Measurements from ENCODE around the gene NTSR1. TPM values are rescaled to one million over a fixed set of nuclear protein-coding genes. Genes with fewer than 3 reads are reported as not detected.

Gene NTSR1
- total and polyA plus RNA-seq, 9 donors, result 0.05 to 0.23 (median 0.08) TPM; not detected in 5

- 21 to 28% (median 22%) methylated on average over 19 to 25 of the region's 25 CpGs for WGBS, 3 donors
- H3K4me1 ChIP-seq (ENCODE audit: insufficient read depth), result peaks cover 10% of the 10 kb centered on the region
- intact Hi-C loops (cut with DNase I), result loop anchor here in 1 of 4 donors (5.0 kb wide), 1 partner anchor 397 kb away; the partner anchor contains the start of gene CABLES2
- no peaks in the 10 kb centered on the region for H3K27me3 ChIP-seq
- H3K4me3 ChIP-seq, result peak overlapping the region; percentile 79
- H3K9me3 ChIP-seq, result no peaks in the 10 kb centered on the region
- TF ChIP-seq EP300 (IDR thresholded peaks at IDR 0.05) (no peak), POLR2A (IDR thresholded peaks at IDR 0.05) (no peak), CTCF (IDR thresholded peaks at IDR 0.05) (peak in 2 of 3 donors; percentile 13 to 17)
- peak in 2 of 5 donors; percentile 55 to 64 for DNase-seq
- peak overlapping the region; percentile 73 to 85 for H3K27ac ChIP-seq
- no peaks in the 10 kb centered on the region for H3K36me3 ChIP-seq
Observed at GRCh38 chr20:62804021-62804626, 95.5 kb downstream of the NTSR1 start.

- no peaks in the 10 kb centered on the region for H3K36me3 ChIP-seq
- TF ChIP-seq POLR2A (IDR thresholded peaks at IDR 0.05), result peak; percentile 39
- no peak for TF ChIP-seq CTCF (IDR thresholded peaks at IDR 0.05)
- peak within 1 kb of the TSS; percentile 73 to 85 for H3K27ac ChIP-seq
- intact Hi-C loops (cut with DNase I), result loop anchor here in 2 of 4 donors (5.0 kb wide), 2 partner anchors 137 to 397 kb away; partner anchors contain the start of gene CABLES2 (in 1 of the 2)
- H3K4me1 ChIP-seq (ENCODE audit: insufficient read depth), result peaks cover 10% of the 10 kb centered on the region
- peak; percentile 73 to 81 (median 80) for DNase-seq
- no peaks in the 10 kb centered on the region for H3K27me3 ChIP-seq
- peak within 1 kb of the TSS; percentile 79 for H3K4me3 ChIP-seq
- no peaks in the 10 kb centered on the region for H3K9me3 ChIP-seq
- WGBS, 3 donors, result 0 to 1% (median 1%) methylated on average over 26 to 75 of the region's 77 CpGs
Observed at GRCh38 chr20:62804627-62805154, 96.1 kb downstream of the NTSR1 start, which contains the start of gene OGFR. OGFR (plus strand) TSS chr20:62804835; CDS start chr20:62804860, 25 bp downstream.

- no peaks in the 10 kb centered on the region for H3K27me3 ChIP-seq
- WGBS, 3 donors, result 0% methylated on average over 24 to 58 of the region's 58 CpGs
- no peaks in the 10 kb centered on the region for H3K36me3 ChIP-seq
- intact Hi-C loops (cut with DNase I), result loop anchor here in 2 of 4 donors (5.0 kb wide), 1 partner anchor 138 kb away; no protein-coding TSS in a partner anchor
- peak in 1 of 5 donors; percentile 62 for DNase-seq
- H3K4me1 ChIP-seq (ENCODE audit: insufficient read depth), result peaks cover 10% of the 10 kb centered on the region
- H3K27ac ChIP-seq, result peak overlapping the region; percentile 73 to 85
- H3K4me3 ChIP-seq, result peak overlapping the region; percentile 79
- H3K9me3 ChIP-seq, result no peaks in the 10 kb centered on the region
- TF ChIP-seq POLR2A (IDR thresholded peaks at IDR 0.05) (no peak), EP300 (IDR thresholded peaks at IDR 0.05) (no peak), CTCF (IDR thresholded peaks at IDR 0.05) (no peak)
Observed at GRCh38 chr20:62805155-62805710, 96.6 kb downstream of the NTSR1 start.

- TF ChIP-seq CTCF (IDR thresholded peaks at IDR 0.05) (no peak), EP300 (IDR thresholded peaks at IDR 0.05) (no peak), POLR2A (IDR thresholded peaks at IDR 0.05) (no peak)
- intact Hi-C loops (cut with DNase I), result loop anchor here in 2 of 4 donors (5.0 kb wide), 1 partner anchor 139 kb away; no protein-coding TSS in a partner anchor
- H3K27ac ChIP-seq, result no peak overlapping the region
- no peaks in the 10 kb centered on the region for H3K9me3 ChIP-seq
- peak; percentile 46 to 68 (median 63) for DNase-seq
- H3K4me3 ChIP-seq, result peak overlapping the region; percentile 79
- WGBS, 3 donors, result 25 to 29% (median 27%) methylated on average over 17 to 25 of the region's 25 CpGs
- H3K36me3 ChIP-seq, result no peaks in the 10 kb centered on the region
- no peaks in the 10 kb centered on the region for H3K27me3 ChIP-seq
- peaks cover 10% of the 10 kb centered on the region for H3K4me1 ChIP-seq (ENCODE audit: insufficient read depth)
Observed at GRCh38 chr20:62805711-62806382, 97.2 kb downstream of the NTSR1 start.

All from ovary (tissue), 9 donors.